GM12878 (cell line): ENCODE data around the gene PTPRB. TPM values are rescaled to one million over a fixed set of nuclear protein-coding genes. Genes with fewer than 3 reads are reported as not detected.

Experiments
- ATAC-seq: fragments of 200-7000 bp; cut with Tn5 transposase; 3 replicates; pipeline ENCODE4 v1.9.1; 2020; ENCODE audit warnings: mild to moderate bottlenecking, moderate library complexity
- BruUV-seq: library from RNA; stranded (reverse); fragments of 400-500 nt; replicated peaks from 2 replicates; lab custom pipeline; 2021; lab: Mats Ljungman, UMichigan
- CTCF ChIA-PET: fragments of 300-600 bp; sonication (Branson Sonifier 250); formaldehyde crosslinking; extraction: SDS; loops from one replicate; lab custom pipeline; 2021; ENCODE audit warnings: inconsistent platforms; lab: Yijun Ruan, JAX
- POLR2A ChIA-PET: fragments of 350-600 bp; formaldehyde crosslinking; extraction: SDS; loops from one replicate; lab custom pipeline; 2021; ENCODE audit warnings: inconsistent platforms; lab: Charles Lee
- RAD21 ChIA-PET: fragments of 300-600 bp; sonication (Branson Sonifier 250); formaldehyde crosslinking; loops from one replicate; lab custom pipeline; 2023; ENCODE audit warnings: antibody characterized with exemption; ENCODE audit not compliant: unreplicated experiment; lab: Charles Lee
- SMC1A ChIA-PET: fragments of 300-600 bp; sonication (Branson Sonifier 250); formaldehyde crosslinking; loops from one replicate; lab custom pipeline; 2023; ENCODE audit not compliant: unreplicated experiment, uncharacterized antibody; lab: Charles Lee
- DNase-seq: peaks from one replicate; pipeline ENCODE4 v3.0.0-alpha.2; 2011; ENCODE audit warnings: low read depth, low spot score
- FAIRE-seq: peaks from 3 replicates; lab custom pipeline; 2011; peaks lifted over from hg19 to GRCh38; lab: Jason Lieb, UNC
- H2AFZ ChIP-seq: 2 replicates; pipeline ENCODE4 v1.6.0; 2011; ENCODE audit warnings: low read depth, low read length, control low read depth; ENCODE audit not compliant: control insufficient read depth
- H3K27ac ChIP-seq: 2 replicates; pipeline ENCODE4 v1.5.1; 2011; ENCODE audit warnings: control low read depth; ENCODE audit not compliant: control insufficient read depth, insufficient read depth
- H3K27me3 ChIP-seq, 2 experiments: replicated peaks in 1 of 2; 2 replicates each; pipeline versions ENCODE4 v1.6.0 to v1.6.1; 2011; ENCODE audit warnings: low read length in 1 of 2; ENCODE audit not compliant: control insufficient read depth in 2 of 2, insufficient read depth in 2 of 2
- H3K36me3 ChIP-seq, 2 experiments: 2 replicates each; pipeline ENCODE4 v1.5.1; 2011; ENCODE audit warnings: low read length in 1 of 2; ENCODE audit not compliant: control insufficient read depth in 2 of 2, insufficient read depth in 2 of 2
- H3K4me1 ChIP-seq: 2 replicates; pipeline ENCODE4 v1.6.1; 2011; ENCODE audit warnings: mild to moderate bottlenecking, low read length, moderate library complexity, mixed read lengths; ENCODE audit not compliant: control insufficient read depth, insufficient read depth
- H3K4me2 ChIP-seq: 2 replicates; pipeline ENCODE4 v1.6.0; 2011; ENCODE audit warnings: control low read depth; ENCODE audit not compliant: control insufficient read depth, insufficient read depth
- H3K4me3 ChIP-seq: fragments of 200-600 bp; sonication (generic); 2 replicates; pipeline ENCODE4 v1.5.1; 2016
- H3K79me2 ChIP-seq: 2 replicates; pipeline ENCODE4 v1.6.0; 2011; ENCODE audit warnings: low read length; ENCODE audit not compliant: control insufficient read depth, insufficient read depth
- H3K9ac ChIP-seq: 2 replicates; pipeline ENCODE4 v1.8.0; 2011; ENCODE audit warnings: low read length, control low read depth, mixed read lengths; ENCODE audit not compliant: control insufficient read depth, insufficient read depth
- H3K9me3 ChIP-seq: replicated peaks from 3 replicates; pipeline ENCODE4 v1.5.1; 2011; ENCODE audit warnings: mild to moderate bottlenecking, low read length; ENCODE audit not compliant: control insufficient read depth, insufficient read depth
- H4K20me1 ChIP-seq: 2 replicates; pipeline ENCODE4 v1.6.0; 2011; ENCODE audit not compliant: control insufficient read depth, insufficient read depth
- ETV6 ChIP-seq, 2 experiments: fragments of 450-650 bp in 1 of 2; IDR thresholded peaks in 1 of 2; conservative IDR thresholded peaks in 1 of 2; 2 replicates each; pipeline ENCODE4 v1.6.1; 2014; ENCODE audit warnings: antibody characterized with exemption in 1 of 2, borderline replicate concordance in 1 of 2, low read depth in 1 of 2, mild to moderate bottlenecking in 1 of 2, moderate library complexity in 1 of 2
- GABPA ChIP-seq: IDR thresholded peaks from 2 replicates; pipeline ENCODE4 v1.6.1; 2014; ENCODE audit warnings: antibody characterized with exemption, low read depth, mild to moderate bottlenecking, inconsistent platforms
- IRF4 ChIP-seq: IDR thresholded peaks from 2 replicates; pipeline ENCODE4 v1.6.1; 2011; ENCODE audit warnings: low read depth, low read length
- MXI1 ChIP-seq: fragments of 150-350 bp; IDR thresholded peaks from 2 replicates; pipeline ENCODE4 v1.6.1; 2011; ENCODE audit warnings: low read depth, mild to moderate bottlenecking, inconsistent platforms, low read length, improper control_type of control experiment
- NRF1 ChIP-seq: conservative IDR thresholded peaks from 2 replicates; pipeline ENCODE4 v1.6.1; 2011; ENCODE audit warnings: mild to moderate bottlenecking, low read depth, low read length, improper control_type of control experiment
- POLR2AphosphoS2 ChIP-seq: IDR thresholded peaks from 2 replicates; pipeline ENCODE4 v1.6.1; 2011; ENCODE audit warnings: low read depth, mild to moderate bottlenecking, low read length, improper control_type of control experiment, moderate library complexity
- SIN3A ChIP-seq: IDR thresholded peaks from 2 replicates; pipeline ENCODE4 v1.6.1; 2012; ENCODE audit warnings: low read depth, low read length, improper control_type of control experiment
- WGBS: methylation state at CpG from one replicate; pipeline ENCODE4 v1.1.6; 2016; ENCODE audit warnings: low lambda C conversion rate; ENCODE audit not compliant: insufficient replicate concordance, insufficient coverage; ENCODE audit errors: missing lambda C conversion rate; 5-methylcytosine and 5-hydroxymethylcytosine counted together
- in situ Hi-C: fragments of 300-500 bp; cut with MboI; formaldehyde crosslinking; loops from 9 replicates; pipeline ENCODE4 v1.14.3; 2018; ENCODE audit warnings: mixed read lengths
- intact Hi-C: fragments of 100-400 bp; cut with micrococcal nuclease; formaldehyde crosslinking; loops from one replicate; pipeline ENCODE4 v1.14.2; 2022; ENCODE audit not compliant: unreplicated experiment
- polyA plus RNA-seq, 11 experiments: library from polyadenylated mRNA; depleted of rRNA in 4 of 11; unstranded in 6 of 11; stranded (reverse) in 5 of 11; fragments of >200 nt; fragmentation: Nextera tagmentation in 4 of 11; fragmentation: Illumina TruSeq in 1 of 11; extraction: Ambion mirVana in 4 of 11; extraction: Trizol in 1 of 11; gene quantifications; 1 replicate in 1 of 11; 2 replicates in 10 of 11; pipeline versions ENCODE4 v1.2.1 to v1.2.3, GENCODE V29; 2011 to 2016; ENCODE audit warnings: inconsistent platforms in 2 of 11, missing spikeins in 2 of 11, low read depth in 1 of 11
- total RNA-seq, 4 experiments: library from RNA; depleted of rRNA in 3 of 4; stranded (reverse); fragments of >200 nt in 3 of 4; fragmentation: Illumina TruSeq in 1 of 4; extraction: Trizol in 1 of 4; gene quantifications; 2 replicates each; pipeline versions ENCODE4 v1.2.1 to v1.2.3, GENCODE V29; 2013 to 2021

Gene PTPRB
- total and polyA plus RNA-seq, 10 of the 15 experiments (the other 5 are each of a cell fraction or from before 2014, with no cell fraction given) = 0.03 to 0.35 (median 0.05) TPM

DNA sequence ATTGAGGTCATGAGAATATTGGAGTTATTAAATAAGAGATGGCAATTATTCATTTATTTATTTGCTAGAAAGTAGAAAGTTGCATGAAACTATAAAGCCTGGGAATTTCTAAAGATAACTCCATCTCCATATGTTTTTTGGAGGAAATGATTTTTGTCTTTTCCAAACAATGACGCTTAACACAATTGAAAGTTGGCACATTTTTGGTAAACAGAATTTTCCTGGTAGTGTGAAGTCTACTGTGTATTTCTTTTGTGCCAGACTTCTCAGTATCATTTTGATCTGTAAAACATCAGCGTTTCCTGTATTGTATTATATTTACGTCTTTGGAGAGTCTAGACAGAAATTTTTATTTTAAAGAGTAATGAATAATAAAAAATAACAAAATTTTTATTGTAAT lies 33.7 kb upstream of the PTPRB start (continued):
- TF ChIP-seq SIN3A = no peak
- TF ChIP-seq IRF4 = no peak
- no peak for TF ChIP-seq POLR2AphosphoS2

DNA sequence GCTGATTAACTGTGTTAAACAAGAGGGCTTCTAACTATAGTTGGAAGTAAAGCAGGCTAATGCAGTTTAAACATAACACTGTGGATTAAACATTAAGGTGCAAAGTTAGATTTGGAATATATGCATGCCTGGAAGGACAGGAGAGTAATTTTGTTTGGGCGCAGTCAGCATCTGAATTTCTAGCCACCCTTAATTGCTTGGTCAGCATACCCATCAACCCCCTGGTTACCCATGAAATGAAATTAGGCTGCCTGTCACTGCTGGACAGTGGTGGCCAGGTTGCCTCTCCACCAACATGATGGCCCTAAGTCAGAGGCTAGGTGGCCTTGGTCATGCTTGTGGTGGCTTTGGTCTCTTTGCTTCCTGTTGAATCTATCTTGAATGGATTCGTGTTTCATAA lies 30.0 kb upstream of the PTPRB start:
- DNase-seq (no peak), ATAC-seq (no peak)
- Histone ChIP-seq H3K27me3 (no peaks in the 10 kb centered on the region), H3K4me3 (no peak overlapping the region), H4K20me1 (no peaks in the 10 kb centered on the region), H3K36me3 (no peaks in the 10 kb centered on the region), H2AFZ (no peak overlapping the region), H3K79me2 (no peaks in the 10 kb centered on the region)
- RAD21 ChIA-PET = no interaction called here
- intact Hi-C loops (no loop called here), in situ Hi-C loops (no loop called here)
- CTCF ChIA-PET = no interaction called here
- no peak for TF ChIP-seq GABPA
- no peak for TF ChIP-seq NRF1
- no peak for TF ChIP-seq MXI1
- TF ChIP-seq ETV6 (conservative IDR thresholded peaks at IDR 0.05 in 1 of 2, IDR thresholded peaks at IDR 0.05 in 1 of 2; ENCODE audit: borderline replicate concordance in 1 of 2, low read depth in 1 of 2) = no peak
- TF ChIP-seq, all 136 proteins: peak for 0
- H3K9me3 ChIP-seq = no peaks in the 10 kb centered on the region
- no peak overlapping the region for H3K9ac ChIP-seq
- H3K4me1 ChIP-seq = no peaks in the 10 kb centered on the region
- no TSS peak for BruUV-seq
- FAIRE-seq = no peak
- ChIA-PET SMC1A (no interaction called here), POLR2A (no interaction called here)
- 43% methylated on average over 2 of the region's 2 CpGs for WGBS
- no peak overlapping the region for H3K4me2 ChIP-seq
- H3K27ac ChIP-seq = no peak overlapping the region
